ENCODE results near the gene FAM111A. TPM values are rescaled to one million over a fixed set of nuclear protein-coding genes. Genes with fewer than 3 reads are reported as not detected.
"Not testable (repeated sequence)": the region's sequence is repeated elsewhere in the genome, so short reads cannot be mapped to it uniquely, and the experiment has no call there.

The FAM111A gene
- total RNA-seq, 2 experiments from 2014 or later: 71.2 to 76.9 TPM

DNA sequence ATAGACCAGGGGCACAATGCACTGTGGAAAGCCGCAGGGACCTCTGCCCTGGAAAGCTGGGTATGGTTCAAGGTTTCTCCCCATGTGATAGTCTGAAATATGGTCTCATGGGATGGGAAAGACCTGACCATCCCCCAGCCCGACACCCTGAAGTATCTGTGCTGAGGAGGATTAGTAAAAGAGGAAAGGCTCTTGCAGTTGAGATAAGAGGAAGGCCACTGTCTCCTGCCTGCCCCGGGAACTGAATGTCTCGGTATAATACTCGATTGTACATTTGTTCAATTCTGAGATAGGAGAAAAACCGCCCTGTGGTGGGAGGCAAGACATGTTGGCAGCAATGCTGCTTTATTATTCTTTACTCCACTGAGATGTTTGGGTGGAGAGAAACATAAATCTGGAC, 6.1 kb upstream of the FAM111A start:
- CTCF ChIA-PET: interaction anchor here (1.1 to 2.7 kb wide), 17 partner anchors 9 to 86 kb away, joined by 3 to 21 read pairs (median 5); partner anchors contain the start of gene FAM111B
- POLR2A ChIA-PET: not testable (repeated sequence)

- ChIA-PET POLR2A (no interaction called here), CTCF (interaction anchor here (2.7 kb wide), 1 partner anchor 40 kb away, joined by 17 read pairs; no protein-coding TSS in a partner anchor)
Observed at GRCh38 chr11:59137190-59137589, 5.5 kb upstream of the FAM111A start.

DNA sequence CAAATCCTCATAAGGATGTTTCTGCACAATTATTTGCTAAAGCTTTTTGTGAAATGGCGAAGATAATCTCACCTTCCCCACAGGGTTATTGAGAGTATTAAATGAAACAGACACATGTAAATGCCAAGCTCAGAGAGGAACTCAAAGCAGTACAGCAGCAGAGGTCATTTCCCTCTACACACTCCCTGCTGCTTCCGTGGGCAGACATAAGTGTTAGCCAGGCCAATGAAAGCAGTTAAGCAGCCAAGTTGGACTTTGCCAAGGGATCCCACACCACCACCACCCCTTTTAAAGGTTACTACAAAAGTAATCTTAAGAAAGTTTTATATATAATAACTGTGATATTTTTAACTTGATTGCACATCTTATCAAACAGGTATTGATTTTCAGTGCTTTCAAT, 4.0 kb upstream of the FAM111A start:
- ChIA-PET POLR2A (no interaction called here), CTCF (no interaction called here)

- POLR2A ChIA-PET: interaction anchor here (2.0 kb wide), 1 partner anchor 34 kb away, joined by 9 read pairs; the partner anchor contains the start of gene FAM111B
- CTCF ChIA-PET: no interaction called here
Observed at GRCh38 chr11:59141191-59141590, 1.5 kb upstream of the FAM111A start.

GRCh38 chr11:59141673-59142460, 789 bp upstream of the FAM111A start:
- CTCF ChIA-PET: interaction anchor here (0.9 to 1.4 kb wide), 5 partner anchors 17 to 568 kb away, joined by 3 to 12 read pairs (median 3); partner anchors contain the start of gene FAM111B

GRCh38 chr11:59144096-59144495, 1.4 kb downstream of the FAM111A start:
- CTCF ChIA-PET: interaction anchor here (1.2 to 3.3 kb wide), 6 partner anchors 8 to 38 kb away, joined by 4 to 21 read pairs (median 9); partner anchors contain the start of gene DTX4

More at GRCh38 chr11:59141673-59142460, 789 bp upstream of the FAM111A start:
- POLR2A ChIA-PET: interaction anchor here (0.7 to 2.0 kb wide), 2 partner anchors 16 to 35 kb away, joined by 3 to 9 read pairs; partner anchors contain the start of gene FAM111B

GRCh38 chr11:59144579-59145345, 2.1 kb downstream of the FAM111A start:
- CTCF ChIA-PET: interaction anchor here (1.2 to 3.3 kb wide), 6 partner anchors 9 to 39 kb away, joined by 4 to 21 read pairs (median 9); partner anchors contain the start of gene DTX4
- POLR2A ChIA-PET: interaction anchor here (0.8 to 1.4 kb wide), 2 partner anchors 14 to 38 kb away, joined by 3 to 7 read pairs; partner anchors contain the start of gene FAM111B

More at GRCh38 chr11:59144096-59144495, 1.4 kb downstream of the FAM111A start:
- POLR2A ChIA-PET: interaction anchor here (1.4 kb wide), 1 partner anchor 37 kb away, joined by 7 read pairs; the partner anchor contains the start of gene FAM111B

DNA sequence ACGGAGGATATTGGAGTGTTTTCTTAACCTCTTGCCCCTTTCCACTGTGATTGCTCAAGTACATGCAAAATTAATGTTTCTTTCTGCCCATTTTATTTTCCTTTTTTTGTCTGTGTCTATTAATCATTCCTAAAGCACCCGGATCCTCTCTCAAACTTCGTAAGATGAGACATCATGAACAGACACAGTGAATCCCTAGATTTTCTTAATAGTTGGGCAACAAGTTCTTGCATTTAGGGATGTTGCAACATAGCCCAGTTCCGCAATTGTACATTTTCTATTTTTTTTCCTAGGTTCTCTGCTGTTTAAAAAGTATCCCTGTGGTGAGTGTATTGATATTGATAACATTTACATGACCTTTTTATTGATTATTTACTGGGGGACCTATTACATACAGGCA, 2.9 kb downstream of the FAM111A start:
- ChIA-PET POLR2A (interaction anchor here (1.4 kb wide), 1 partner anchor 39 kb away, joined by 7 read pairs; the partner anchor contains the start of gene FAM111B), CTCF (interaction anchor here (1.6 to 3.3 kb wide), 4 partner anchors 10 to 26 kb away, joined by 6 to 21 read pairs (median 14); partner anchors contain the start of gene DTX4)

DNA sequence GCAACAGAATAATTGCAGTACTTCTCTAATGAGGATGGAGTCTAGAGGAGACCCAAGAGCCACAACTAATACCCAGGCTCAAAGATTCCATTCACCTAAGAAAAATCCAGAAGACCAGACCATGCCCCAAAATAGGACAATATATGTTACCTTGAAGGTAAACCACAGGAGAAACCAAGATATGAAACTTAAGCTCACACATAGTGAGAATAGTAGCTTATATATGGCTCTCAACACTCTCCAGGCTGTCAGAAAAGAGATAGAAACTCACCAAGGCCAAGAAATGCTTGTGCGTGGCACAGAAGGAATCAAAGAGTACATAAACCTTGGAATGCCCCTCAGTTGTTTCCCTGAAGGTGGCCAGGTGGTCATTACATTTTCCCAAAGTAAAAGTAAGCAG, 9.1 kb downstream of the FAM111A start:
- CTCF ChIA-PET: interaction anchor here (1.9 to 2.2 kb wide), 2 partner anchors 16 to 20 kb away, joined by 5 to 13 read pairs; partner anchors contain the start of gene DTX4
- POLR2A ChIA-PET: no interaction called here

DNA sequence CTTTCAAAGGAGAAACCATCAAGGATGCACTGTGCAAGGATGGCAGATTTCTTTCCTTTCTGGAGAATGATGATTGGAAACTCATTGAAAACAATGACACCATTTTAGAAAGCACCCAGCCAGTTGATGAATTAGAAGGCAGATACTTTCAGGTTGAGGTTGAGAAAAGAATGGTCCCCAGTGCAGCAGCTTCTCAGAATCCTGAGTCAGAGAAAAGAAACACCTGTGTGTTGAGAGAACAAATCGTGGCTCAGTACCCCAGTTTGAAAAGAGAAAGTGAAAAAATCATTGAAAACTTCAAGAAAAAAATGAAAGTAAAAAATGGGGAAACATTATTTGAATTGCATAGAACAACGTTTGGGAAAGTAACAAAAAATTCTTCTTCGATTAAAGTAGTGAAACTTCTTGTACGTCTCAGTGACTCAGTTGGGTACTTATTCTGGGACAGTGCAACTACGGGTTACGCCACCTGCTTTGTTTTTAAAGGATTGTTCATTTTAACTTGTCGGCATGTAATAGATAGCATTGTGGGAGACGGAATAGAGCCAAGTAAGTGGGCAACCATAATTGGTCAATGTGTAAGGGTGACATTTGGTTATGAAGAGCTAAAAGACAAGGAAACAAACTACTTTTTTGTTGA, 9.8 kb downstream of the FAM111A start:
- CTCF ChIA-PET: interaction anchor here (1.9 to 2.2 kb wide), 2 partner anchors 17 to 19 kb away, joined by 5 to 13 read pairs; partner anchors contain the start of gene DTX4
- POLR2A ChIA-PET: no interaction called here

GRCh38 chr11:59154610-59155009, 12.0 kb downstream of the FAM111A start:
- CTCF ChIA-PET: interaction anchor here (1.2 kb wide), 1 partner anchor 19 kb away, joined by 8 read pairs; no protein-coding TSS in a partner anchor
- POLR2A ChIA-PET: no interaction called here

- ChIA-PET POLR2A (no interaction called here), CTCF (interaction anchor here (0.8 to 2.3 kb wide), 9 partner anchors 13 to 207 kb away, joined by 3 to 17 read pairs (median 8); partner anchors contain the start of gene DTX4)
Observed at GRCh38 chr11:59157433-59157832, 14.8 kb downstream of the FAM111A start.

GRCh38 chr11:59158206-59159068, 15.8 kb downstream of the FAM111A start:
- CTCF ChIA-PET: interaction anchor here (0.7 to 2.3 kb wide), 15 partner anchors 10 to 241 kb away, joined by 3 to 17 read pairs (median 8); partner anchors contain the start of genes DTX4 and FAM111A
- POLR2A ChIA-PET: interaction anchor here (0.5 to 1.1 kb wide), 3 partner anchors 12 to 16 kb away, joined by 3 to 5 read pairs (median 3); no protein-coding TSS in a partner anchor

GRCh38 chr11:59164028-59164427, 21.4 kb downstream of the FAM111A start:
- ChIA-PET CTCF (interaction anchor here (2.0 to 3.7 kb wide), 2 partner anchors 7 to 111 kb away, joined by 5 to 15 read pairs; no protein-coding TSS in a partner anchor), POLR2A (no interaction called here)

DNA sequence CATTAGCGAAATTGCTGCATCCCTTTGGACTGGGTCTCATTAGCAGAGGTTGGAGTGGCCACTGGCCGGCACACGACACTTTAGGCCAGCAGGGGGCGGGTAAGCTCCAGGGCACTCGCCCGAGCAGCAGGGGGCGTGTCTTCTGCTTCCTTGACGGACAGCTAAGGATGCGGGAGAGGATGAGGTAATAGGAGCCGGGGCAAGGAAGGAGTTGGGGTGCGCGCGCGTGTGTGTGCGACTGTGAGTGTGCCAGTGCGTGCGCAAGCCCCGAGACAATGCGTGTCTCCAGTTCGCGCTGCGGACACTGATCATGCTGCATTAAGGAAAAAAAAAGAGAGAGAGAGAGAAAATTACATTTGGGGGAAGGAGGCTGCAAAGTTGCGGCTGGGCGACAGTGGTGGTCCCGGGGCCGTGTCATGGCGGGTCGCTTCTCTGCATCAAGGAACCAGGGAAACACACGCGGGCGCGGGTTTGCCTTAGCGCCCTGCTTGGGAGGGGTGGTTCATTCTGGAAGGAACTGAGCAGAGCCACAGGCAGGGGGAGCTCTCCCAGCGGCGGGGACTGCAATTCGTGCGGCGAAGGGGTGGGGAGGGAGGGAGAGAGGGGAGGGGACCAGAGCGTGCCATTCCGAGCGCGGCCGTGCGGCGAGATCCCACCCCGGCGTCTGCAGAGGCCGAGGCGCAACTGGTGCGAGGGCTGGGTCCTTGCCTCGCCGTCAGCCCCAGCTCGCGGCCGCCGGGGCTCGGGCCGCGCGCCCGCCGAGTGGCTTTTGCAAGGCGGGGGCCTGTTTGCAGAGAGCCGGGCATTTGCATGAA, 29.1 kb downstream of the FAM111A start, which contains the start of gene DTX4:
TSS of gene DTX4 (plus strand) at position 625 of the 815 bp plus-strand sequence. CDS start 464 bp downstream, outside the sequence.
- ChIA-PET CTCF (interaction anchor here (0.6 to 7.9 kb wide), 25 partner anchors 10 to 439 kb away, joined by 3 to 81 read pairs (median 4); partner anchors contain the start of gene FAM111B), POLR2A (interaction anchor here (0.6 kb wide), 1 partner anchor 583 kb away, joined by 3 read pairs; no protein-coding TSS in a partner anchor)

GRCh38 chr11:59172345-59173079, 29.9 kb downstream of the FAM111A start:
- ChIA-PET CTCF (interaction anchor here (0.8 to 7.9 kb wide), 16 partner anchors 11 to 265 kb away, joined by 3 to 81 read pairs (median 6); partner anchors contain the start of gene FAM111B), POLR2A (no interaction called here)
